KMS-11 (cell line): ENCODE data around the gene NINJ2.

Experiments used
- H2AFZ ChIP-seq: fragments of 200-600 bp; sonication (generic); 2 replicates; pipeline ENCODE4 v1.6.1; 2016; ENCODE audit warnings: antibody characterized with exemption, mixed run types, low read depth
- H3K27ac ChIP-seq: fragments of 200-600 bp; sonication (generic); 2 replicates; pipeline ENCODE4 v1.6.1; 2016; ENCODE audit warnings: mild to moderate bottlenecking, mixed run types
- H3K27me3 ChIP-seq: fragments of 200-600 bp; sonication (generic); 2 replicates; pipeline ENCODE4 v1.6.1; 2017; ENCODE audit warnings: mild to moderate bottlenecking, low read depth, mixed run types, moderate library complexity; ENCODE audit not compliant: insufficient read depth
- H3K36me3 ChIP-seq: fragments of 200-600 bp; sonication (generic); 2 replicates; pipeline ENCODE4 v1.6.1; 2017; ENCODE audit warnings: mild to moderate bottlenecking, mixed run types; ENCODE audit not compliant: insufficient read depth
- H3K4me1 ChIP-seq: fragments of 200-600 bp; sonication (generic); 2 replicates; pipeline ENCODE4 v1.6.1; 2016; ENCODE audit warnings: mild to moderate bottlenecking, low read depth, mixed run types; ENCODE audit not compliant: poor library complexity, severe bottlenecking
- H3K4me2 ChIP-seq: fragments of 200-600 bp; sonication (generic); 2 replicates; pipeline ENCODE4 v1.7.0; 2016; ENCODE audit warnings: mild to moderate bottlenecking, mixed run types
- H3K4me3 ChIP-seq: fragments of 200-600 bp; sonication (generic); IDR thresholded peaks from 2 replicates; pipeline ENCODE4 v1.6.1; 2017; ENCODE audit warnings: low read depth, low read length, mixed read lengths; ENCODE audit not compliant: insufficient read depth
- H3K79me2 ChIP-seq: fragments of 200-600 bp; sonication (generic); 2 replicates; pipeline ENCODE4 v1.6.1; 2016; ENCODE audit warnings: low read depth, mixed run types; ENCODE audit not compliant: insufficient read depth
- H3K9ac ChIP-seq: fragments of 200-600 bp; sonication (generic); 2 replicates; pipeline ENCODE4 v1.6.1; 2016; ENCODE audit warnings: mild to moderate bottlenecking, mixed run types
- H4K20me1 ChIP-seq: fragments of 200-600 bp; sonication (generic); 2 replicates; pipeline ENCODE4 v1.6.1; 2016; ENCODE audit warnings: mild to moderate bottlenecking, mixed run types; ENCODE audit not compliant: insufficient read depth
- CTCF ChIP-seq: fragments of 200-600 bp; sonication (generic); conservative IDR thresholded peaks from 2 replicates; pipeline ENCODE4 v1.6.1; 2017; ENCODE audit warnings: low read depth, mild to moderate bottlenecking, antibody characterized with exemption, low read length, moderate library complexity, mixed read lengths

The NINJ2 gene

GRCh38 chr12:612886-613285 is 50.4 kb downstream of the NINJ2 start:
- H3K79me2 ChIP-seq = no peaks in the 10 kb centered on the region
- H4K20me1 ChIP-seq = no peaks in the 10 kb centered on the region
- no peaks in the 10 kb centered on the region for H3K36me3 ChIP-seq
- H3K9ac ChIP-seq = no peak overlapping the region
- TF ChIP-seq CTCF = no peak
- H3K27me3 ChIP-seq = no peaks in the 10 kb centered on the region; the same call in 1 of the 2 replicates
- no peak overlapping the region for H3K4me2 ChIP-seq
- no peak overlapping the region for H2AFZ ChIP-seq
- no peak overlapping the region for H3K4me3 ChIP-seq
- H3K27ac ChIP-seq = no peak overlapping the region
- H3K4me1 ChIP-seq = no peaks in the 10 kb centered on the region

GRCh38 chr12:612293-612692 is 51.0 kb downstream of the NINJ2 start:
- Histone ChIP-seq H4K20me1 (no peaks in the 10 kb centered on the region), H3K36me3 (no peaks in the 10 kb centered on the region), H3K27me3 (no peaks in the 10 kb centered on the region; the same call in 1 of the 2 replicates), H3K9ac (no peak overlapping the region), H2AFZ (no peak overlapping the region), H3K27ac (no peak overlapping the region), H3K4me1 (no peaks in the 10 kb centered on the region), H3K4me3 (no peak overlapping the region), H3K4me2 (no peak overlapping the region), H3K79me2 (no peaks in the 10 kb centered on the region)
- no peak for TF ChIP-seq CTCF

GRCh38 chr12:611721-612120 is 51.5 kb downstream of the NINJ2 start:
- Histone ChIP-seq H3K79me2 (no peaks in the 10 kb centered on the region), H3K36me3 (no peaks in the 10 kb centered on the region), H3K27me3 (no peaks in the 10 kb centered on the region; the same call in 1 of the 2 replicates), H3K27ac (no peak overlapping the region), H2AFZ (no peak overlapping the region), H3K4me3 (no peak overlapping the region), H4K20me1 (no peaks in the 10 kb centered on the region), H3K4me1 (no peaks in the 10 kb centered on the region), H3K9ac (no peak overlapping the region), H3K4me2 (no peak overlapping the region)
- no peak for TF ChIP-seq CTCF

GRCh38 chr12:608921-609320 is 54.3 kb downstream of the NINJ2 start:
- no peak overlapping the region for H3K27ac ChIP-seq
- H3K79me2 ChIP-seq = no peaks in the 10 kb centered on the region
- H3K4me1 ChIP-seq = no peaks in the 10 kb centered on the region
- H4K20me1 ChIP-seq = no peaks in the 10 kb centered on the region
- H3K9ac ChIP-seq = no peak overlapping the region
- H3K4me2 ChIP-seq = no peak overlapping the region
- H2AFZ ChIP-seq = no peak overlapping the region
- no peaks in the 10 kb centered on the region; the same call in 1 of the 2 replicates for H3K27me3 ChIP-seq
- H3K4me3 ChIP-seq = no peak overlapping the region
- H3K36me3 ChIP-seq = no peaks in the 10 kb centered on the region
- TF ChIP-seq CTCF = no peak

- Histone ChIP-seq H3K4me3 (no peak overlapping the region), H3K79me2 (no peaks in the 10 kb centered on the region), H3K27ac (no peak overlapping the region), H3K9ac (no peak overlapping the region), H3K4me2 (no peak overlapping the region), H4K20me1 (no peaks in the 10 kb centered on the region), H3K4me1 (no peaks in the 10 kb centered on the region), H3K27me3 (no peaks in the 10 kb centered on the region; the same call in 1 of the 2 replicates), H3K36me3 (no peaks in the 10 kb centered on the region), H2AFZ (no peak overlapping the region)
- TF ChIP-seq CTCF = no peak
Observed at GRCh38 chr12:608413-608812, 54.8 kb downstream of the NINJ2 start.
